Measurements from ENCODE around the gene ATRIP.
"Not testable (repeated sequence)": the region's sequence is repeated elsewhere in the genome, so short reads cannot be mapped to it uniquely, and the experiment has no call there.

The ATRIP gene

DNA sequence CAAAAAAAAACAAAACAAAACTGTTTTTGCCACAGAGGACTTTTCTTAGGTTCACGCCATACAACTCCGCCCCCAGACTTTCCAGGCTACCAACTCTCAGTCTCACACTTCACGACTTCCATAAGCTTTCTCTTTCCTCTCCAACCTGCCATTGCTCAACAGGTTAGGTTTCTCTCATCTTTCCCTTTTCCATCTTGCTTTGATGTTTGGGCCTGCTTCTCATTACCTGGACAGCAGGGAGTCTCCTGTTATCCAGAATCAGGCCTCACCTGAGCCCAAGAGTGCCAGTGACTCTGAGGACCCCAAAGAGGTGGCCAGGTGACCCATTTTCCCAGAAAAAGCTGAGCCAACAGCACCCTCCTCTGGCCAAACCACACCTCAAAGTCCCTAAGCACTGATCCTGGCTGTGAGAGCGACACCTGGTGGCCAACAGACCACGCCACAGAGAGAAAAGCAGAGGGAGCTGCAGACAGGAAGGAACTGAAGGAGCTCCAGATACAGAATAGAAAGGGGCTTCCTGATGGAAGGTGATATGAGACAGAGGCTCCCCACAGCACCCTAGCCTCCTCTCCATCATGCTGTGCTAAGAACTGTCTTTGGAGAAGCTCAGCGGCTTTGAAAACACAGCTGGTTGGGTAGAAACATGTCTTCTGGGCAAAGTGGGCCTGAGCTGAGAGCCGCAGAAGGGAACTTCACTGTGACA lies 10.6 kb upstream of the ATRIP start:
- peak; percentile 70 to 83 for DNase-seq (ENCODE audit: low read depth in 1 of 2, low spot score in 1 of 2)

DNA sequence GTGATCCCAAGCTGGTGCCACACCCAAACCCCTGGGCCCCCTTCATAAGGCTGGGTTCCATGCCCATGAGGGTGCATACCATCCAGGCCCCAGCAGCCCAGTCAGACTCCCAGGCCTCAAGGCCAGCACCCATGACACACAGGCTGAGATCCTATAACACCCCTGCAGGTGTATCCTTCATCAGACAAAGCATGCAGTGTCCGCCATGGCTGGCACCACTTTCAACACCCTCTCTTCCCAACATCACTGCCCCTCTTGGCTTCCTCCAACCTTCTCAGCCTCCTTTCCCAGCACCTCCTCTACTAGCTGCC lies 10.1 kb upstream of the ATRIP start:
- no peak for DNase-seq (ENCODE audit: low read depth in 1 of 2, low spot score in 1 of 2)

GRCh38 chr3:48436855-48437254 lies 9.7 kb upstream of the ATRIP start:
- DNase-seq (ENCODE audit: low read depth in 1 of 2, low spot score in 1 of 2): no peak

DNA sequence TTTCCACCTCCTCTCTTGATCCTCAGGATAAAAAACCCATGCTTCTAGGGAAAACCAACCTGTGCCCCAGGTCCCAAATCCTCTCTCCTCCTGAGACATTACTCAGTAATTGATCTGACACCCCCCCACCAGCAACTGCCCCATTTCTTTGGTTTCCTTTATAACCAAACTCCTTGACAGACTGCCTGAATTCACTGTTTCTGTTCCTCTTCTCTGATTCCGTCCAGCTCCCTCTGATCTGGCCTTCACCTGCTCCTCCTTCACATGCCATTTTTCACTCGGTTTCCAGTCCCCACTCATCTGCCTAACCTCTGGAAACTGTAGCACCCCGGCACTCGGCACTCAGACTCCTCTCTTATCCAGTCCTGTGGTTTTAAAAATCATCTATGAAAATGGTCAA lies 8.7 kb upstream of the ATRIP start:
- DNase-seq (ENCODE audit: low read depth in 1 of 2, low spot score in 1 of 2): no peak

DNA sequence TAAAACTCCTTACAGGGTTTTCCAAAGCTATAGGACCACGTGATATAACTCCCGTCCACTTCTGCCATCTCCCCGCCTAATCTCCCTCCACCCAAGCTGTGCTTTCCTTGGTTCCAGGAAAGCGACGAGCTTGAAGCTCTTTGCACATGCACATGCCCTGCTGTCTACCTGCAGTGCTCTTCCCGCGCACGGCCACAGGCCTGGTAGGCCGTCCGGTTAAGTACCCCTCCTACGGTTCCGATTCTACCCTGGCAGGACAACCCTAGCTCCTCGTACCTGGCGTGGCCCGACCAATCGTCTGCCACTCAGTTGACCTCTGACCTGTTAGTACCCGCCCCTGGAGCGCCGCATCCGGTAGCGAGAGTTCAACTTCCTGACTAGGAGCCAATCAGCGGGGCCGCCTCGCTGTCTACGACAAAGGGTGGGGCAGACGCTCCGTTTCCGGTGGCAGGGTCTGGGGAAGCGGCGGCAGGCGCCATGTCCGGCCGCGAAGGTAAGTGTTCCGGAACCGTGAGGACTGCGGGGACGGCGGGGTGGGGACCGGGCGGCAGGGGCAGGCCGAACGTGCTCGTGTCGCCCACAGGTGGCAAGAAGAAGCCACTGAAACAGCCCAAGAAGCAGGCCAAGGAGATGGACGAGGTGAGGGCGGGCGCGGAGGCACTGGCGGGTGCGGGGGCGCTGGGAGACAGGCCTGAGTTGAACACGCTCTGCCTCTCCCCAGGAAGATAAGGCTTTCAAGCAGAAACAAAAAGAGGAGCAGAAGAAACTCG lies 6.5 kb upstream of the ATRIP start, which contains the start of the genes CCDC51 and TMA7:
Gene CCDC51 (minus strand): TSS at position 300 of the 770 bp plus-strand sequence. CDS start 4,991 bp downstream, outside the sequence.
Gene TMA7 (plus strand): TSS at position 438 of the 770 bp plus-strand sequence. CDS start 40 bp downstream, at position 478.
- DNase-seq (ENCODE audit: low read depth in 1 of 2, low spot score in 1 of 2): peak; percentile 94 to 98

DNA sequence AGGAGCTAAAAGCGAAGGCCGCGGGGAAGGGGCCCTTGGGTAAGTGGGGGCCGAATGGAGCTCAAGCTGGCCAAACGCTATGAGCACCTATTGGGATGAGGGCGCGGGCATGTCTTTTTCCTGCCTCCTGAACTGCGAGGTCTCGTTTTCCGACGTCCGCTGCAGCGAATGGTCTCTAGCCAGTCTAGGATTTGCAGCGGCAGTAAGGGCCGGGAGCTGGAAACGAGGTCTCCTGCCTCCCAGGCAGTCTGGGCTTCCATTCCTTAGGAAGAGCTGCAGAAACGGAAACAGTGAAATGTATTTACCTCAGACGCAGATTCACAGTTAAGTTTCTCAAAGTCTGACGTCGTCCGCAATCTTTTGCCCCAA lies 6.0 kb upstream of the ATRIP start:
- no peak for DNase-seq (ENCODE audit: low read depth in 1 of 2, low spot score in 1 of 2)

GRCh38 chr3:48441940-48442339 lies 4.6 kb upstream of the ATRIP start:
- no peak for DNase-seq (ENCODE audit: low read depth in 1 of 2, low spot score in 1 of 2)

GRCh38 chr3:48445277-48445882 lies 1.2 kb upstream of the ATRIP start:
- DNase-seq (ENCODE audit: low read depth in 1 of 2, low spot score in 1 of 2): no peak

GRCh38 chr3:48446043-48446424 lies 503 bp upstream of the ATRIP start:
- no peak for DNase-seq (ENCODE audit: low read depth in 1 of 2, low spot score in 1 of 2)

DNA sequence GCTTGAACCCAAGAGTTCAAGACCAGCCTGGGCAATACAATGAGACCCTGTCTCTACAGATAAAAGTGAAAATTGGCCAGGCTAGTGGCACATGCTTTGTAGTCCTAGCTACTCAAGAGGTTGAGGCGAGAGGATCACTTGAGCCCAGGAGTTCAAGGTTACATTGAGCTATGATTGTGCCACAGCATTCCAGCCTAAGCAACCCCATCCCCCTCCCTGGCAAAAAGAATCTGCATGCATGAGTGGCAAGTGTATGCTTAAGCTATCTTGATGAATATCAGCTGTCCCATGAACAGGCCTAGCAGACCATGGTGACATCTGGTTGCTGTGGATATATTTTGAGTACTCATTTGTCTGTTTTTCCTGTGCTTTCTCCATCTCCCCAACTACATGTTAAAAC lies 4.7 kb downstream of the ATRIP start:
- no peak for DNase-seq (ENCODE audit: low read depth in 1 of 2, low spot score in 1 of 2)

GRCh38 chr3:48456456-48456855 lies 9.9 kb downstream of the ATRIP start:
- DNase-seq (ENCODE audit: low read depth in 1 of 2, low spot score in 1 of 2): no peak

GRCh38 chr3:48459331-48459730 lies 12.8 kb downstream of the ATRIP start:
- DNase-seq (ENCODE audit: low read depth in 1 of 2, low spot score in 1 of 2): no peak

DNA sequence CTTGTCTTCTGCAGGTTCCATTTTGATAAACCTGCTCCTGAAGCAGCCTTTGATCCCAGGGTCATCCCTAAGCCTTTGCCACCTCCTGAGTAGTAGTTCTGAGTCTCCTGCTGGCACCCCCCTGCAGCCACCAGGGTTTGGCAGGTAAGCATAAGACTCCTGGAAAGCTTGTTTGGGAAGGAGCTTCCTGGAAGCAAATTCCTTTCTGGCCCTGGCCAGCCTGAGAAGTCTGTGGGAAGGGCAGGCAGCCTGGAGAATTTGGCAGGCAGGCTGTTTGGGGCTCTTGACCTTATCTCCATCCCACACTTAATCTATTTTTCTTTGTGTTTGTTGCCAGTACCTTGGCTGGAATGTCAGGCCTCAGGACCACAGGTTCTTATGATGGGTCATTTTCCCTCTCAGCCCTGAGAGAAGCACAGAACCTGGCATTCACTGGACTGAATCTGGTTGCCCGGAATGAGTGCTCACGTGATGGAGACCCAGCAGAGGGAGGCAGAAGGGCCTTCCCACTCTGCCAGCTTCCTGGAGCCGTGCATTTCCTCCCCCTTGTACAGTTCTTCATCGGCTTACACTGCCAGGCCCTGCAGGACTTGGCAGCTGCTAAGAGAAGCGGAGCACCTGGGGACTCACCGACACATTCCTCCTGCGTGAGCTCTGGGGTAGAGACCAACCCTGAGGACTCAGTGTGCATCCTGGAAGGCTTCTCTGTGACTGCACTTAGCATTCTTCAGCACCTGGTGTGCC lies 13.4 kb downstream of the ATRIP start:
- DNase-seq (ENCODE audit: low read depth in 1 of 2, low spot score in 1 of 2): no peak

DNA sequence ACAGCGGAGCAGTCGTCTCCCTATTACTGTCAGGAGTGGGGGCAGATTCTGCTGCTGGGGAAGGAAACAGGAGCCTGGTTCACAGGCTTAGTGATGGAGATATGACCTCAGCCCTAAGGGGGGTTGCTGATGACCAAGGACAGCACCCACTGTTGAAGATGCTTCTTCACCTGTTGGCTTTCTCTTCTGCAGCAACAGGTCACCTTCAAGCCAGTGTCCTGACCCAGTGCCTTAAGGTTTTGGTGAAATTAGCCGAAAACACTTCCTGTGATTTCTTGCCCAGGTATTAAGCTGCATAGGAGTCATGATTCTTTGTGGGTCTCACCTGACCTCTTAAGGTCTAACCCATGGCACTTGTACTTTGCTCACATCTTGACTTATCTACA lies 14.0 kb downstream of the ATRIP start:
- no peak for DNase-seq (ENCODE audit: low read depth in 1 of 2, low spot score in 1 of 2)

DNA sequence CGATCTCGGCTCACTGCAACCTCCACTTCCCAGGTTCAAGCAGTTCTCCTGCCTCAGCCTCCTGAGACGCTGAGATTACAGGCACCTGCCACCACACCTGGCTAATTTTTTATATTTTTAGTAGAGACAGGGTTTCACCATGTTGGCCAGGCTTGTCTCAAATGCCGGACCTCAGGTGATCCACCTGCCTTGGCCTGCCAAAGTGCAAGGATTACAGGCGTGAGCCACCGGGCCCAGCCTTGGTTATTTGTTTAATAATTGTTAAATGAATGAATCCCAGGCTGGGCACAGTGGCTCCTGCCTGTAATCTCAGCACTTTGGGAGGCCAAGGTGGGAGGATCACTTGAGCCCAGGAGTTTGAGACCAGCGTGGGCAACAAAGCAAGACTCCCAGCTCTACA lies 15.2 kb downstream of the ATRIP start:
- not testable (repeated sequence) for DNase-seq (ENCODE audit: low read depth in 1 of 2, low spot score in 1 of 2)

- no peak for DNase-seq (ENCODE audit: low read depth in 1 of 2, low spot score in 1 of 2)
These were observed 17.2 kb downstream of the ATRIP start for GRCh38 chr3:48463703-48464102.

GRCh38 chr3:48464713-48465221 lies 18.2 kb downstream of the ATRIP start:
- DNase-seq (ENCODE audit: low read depth in 1 of 2, low spot score in 1 of 2): no peak

GRCh38 chr3:48465237-48465530 lies 18.6 kb downstream of the ATRIP start:
- DNase-seq (ENCODE audit: low read depth in 1 of 2, low spot score in 1 of 2): no peak

GRCh38 chr3:48465531-48466378 lies 19.2 kb downstream of the ATRIP start:
- DNase-seq (ENCODE audit: low read depth in 1 of 2, low spot score in 1 of 2): peak; percentile 61 to 72

GRCh38 chr3:48466386-48467109 lies 20.0 kb downstream of the ATRIP start:
- no peak for DNase-seq (ENCODE audit: low read depth in 1 of 2, low spot score in 1 of 2)

All from activated CD4-positive, alpha-beta T cell treated with anti-CD3 and anti-CD28 coated beads, Interleukin-2, amount 50 U/mL, for 24 hours (primary cell).